Measurements from ENCODE around the gene PC. TPM values are rescaled to one million over a fixed set of nuclear protein-coding genes. Genes with fewer than 3 reads are reported as not detected.

Gene PC
- polyA plus RNA-seq, 1 donor, result 18.6 TPM

GRCh38 chr11:66882561-66883015 lies 75.6 kb downstream of the PC start:
- DNase-seq (ENCODE audit: low read depth), result no peak

- no peak for DNase-seq (ENCODE audit: low read depth)
These were observed 76.2 kb downstream of the PC start for GRCh38 chr11:66881927-66882452.

- DNase-seq (ENCODE audit: low read depth), result no peak
These were observed 76.7 kb downstream of the PC start for GRCh38 chr11:66881451-66881835.

GRCh38 chr11:66880496-66881450 lies 77.4 kb downstream of the PC start:
- DNase-seq (ENCODE audit: low read depth), result no peak

- DNase-seq (ENCODE audit: low read depth), result no peak
These were observed 78.2 kb downstream of the PC start for GRCh38 chr11:66879999-66880398.

GRCh38 chr11:66879583-66879982 lies 78.6 kb downstream of the PC start:
- DNase-seq (ENCODE audit: low read depth), result no peak

- no peak for DNase-seq (ENCODE audit: low read depth)
These were observed 79.2 kb downstream of the PC start for GRCh38 chr11:66879000-66879399.

- no peak for DNase-seq (ENCODE audit: low read depth)
These were observed 79.7 kb downstream of the PC start for GRCh38 chr11:66878474-66878873.

- DNase-seq (ENCODE audit: low read depth), result no peak
These were observed 80.4 kb downstream of the PC start for GRCh38 chr11:66877588-66878385.

- no peak for DNase-seq (ENCODE audit: low read depth)
These were observed 82.8 kb downstream of the PC start for GRCh38 chr11:66875378-66875777.

- no peak for DNase-seq (ENCODE audit: low read depth)
These were observed 84.0 kb downstream of the PC start for GRCh38 chr11:66874232-66874631.

GRCh38 chr11:66871521-66871901 lies 86.7 kb downstream of the PC start:
- DNase-seq (ENCODE audit: low read depth), result no peak

GRCh38 chr11:66870616-66871520 lies 87.3 kb downstream of the PC start:
- no peak for DNase-seq (ENCODE audit: low read depth)

GRCh38 chr11:66870131-66870530 lies 88.1 kb downstream of the PC start:
- DNase-seq (ENCODE audit: low read depth), result no peak

- DNase-seq (ENCODE audit: low read depth), result no peak
These were observed 88.7 kb downstream of the PC start for GRCh38 chr11:66869567-66869870.

GRCh38 chr11:66868726-66869566 lies 89.2 kb downstream of the PC start:
- no peak for DNase-seq (ENCODE audit: low read depth)

- DNase-seq (ENCODE audit: low read depth), result no peak
These were observed 90.0 kb downstream of the PC start for GRCh38 chr11:66868082-66868725.

- no peak for DNase-seq (ENCODE audit: low read depth)
These were observed 90.7 kb downstream of the PC start for GRCh38 chr11:66867425-66868040.

- DNase-seq (ENCODE audit: low read depth), result no peak
These were observed 91.6 kb downstream of the PC start for GRCh38 chr11:66866511-66866986.

- no peak for DNase-seq (ENCODE audit: low read depth)
These were observed 92.2 kb downstream of the PC start for GRCh38 chr11:66866007-66866406.

All from forelimb muscle (tissue), 1 donor.